Heart right ventricle (tissue), 16 donors: Measurements from ENCODE around the gene CLPTM1L. TPM values are rescaled to one million over a fixed set of nuclear protein-coding genes. Genes with fewer than 3 reads are reported as not detected.

ENCODE experiments used
- ATAC-seq, 8 donors: fragments of 200-7000 bp; cut with Tn5 transposase; one replicate each; pipeline ENCODE4 v1.9.1; 2020; ENCODE audit warnings: mild to moderate bottlenecking in 8 of 8, moderate library complexity in 8 of 8, moderate number of reproducible peaks in 1 of 8
- DNase-seq, 2 donors: peaks; one replicate each; pipeline ENCODE4 v3.0.0-alpha.2; 2020
- H3K27ac ChIP-seq, 10 donors: fragments of 200-600 bp; sonication (generic) in 2 of 10; one replicate each; pipeline versions ENCODE4 v1.5.0 to v1.8.0; 2020 to 2022; ENCODE audit warnings: mild to moderate bottlenecking in 3 of 10
- H3K27me3 ChIP-seq, 7 donors: fragments of 200-600 bp; one replicate each; pipeline ENCODE4 v1.8.0; 2021 to 2022; ENCODE audit warnings: mild to moderate bottlenecking in 2 of 7
- H3K36me3 ChIP-seq, 9 donors: fragments of 200-600 bp; sonication (generic) in 1 of 9; one replicate each; pipeline versions ENCODE4 v1.5.0 to v1.8.0; 2020 to 2022; ENCODE audit warnings: mild to moderate bottlenecking in 2 of 9
- H3K4me1 ChIP-seq, 9 donors: fragments of 200-600 bp; sonication (generic) in 1 of 9; one replicate each; pipeline versions ENCODE4 v1.5.0 to v1.8.0; 2020 to 2022; ENCODE audit warnings: mild to moderate bottlenecking in 4 of 9
- H3K4me3 ChIP-seq, 10 donors: fragments of 200-600 bp; sonication (generic) in 2 of 10; one replicate each; pipeline versions ENCODE4 v1.5.0 to v1.8.0; 2020 to 2022; ENCODE audit warnings: mild to moderate bottlenecking in 7 of 10, moderate library complexity in 2 of 10
- H3K9me3 ChIP-seq, 11 donors: fragments of 200-600 bp in 10 of 11; sonication (generic) in 2 of 11; one replicate each; pipeline versions ENCODE4 v1.5.0 to v1.8.0; 2013 to 2022; ENCODE audit warnings: mild to moderate bottlenecking in 2 of 11, control low read depth in 1 of 11, moderate library complexity in 1 of 11
- CTCF ChIP-seq, 9 donors: fragments of 200-600 bp; sonication (generic) in 2 of 9; IDR thresholded peaks; one replicate each; pipeline versions ENCODE4 v1.5.0 to v1.8.0; 2021 to 2022; ENCODE audit warnings: antibody characterized with exemption in 9 of 9, mild to moderate bottlenecking in 5 of 9, moderate library complexity in 1 of 9
- WGBS, 2 donors: extraction: QIAGEN DNeasy Blood & Tissue Kit; methylation state at CpG; one replicate each; pipeline ENCODE4 v1.1.7; 2013; ENCODE audit warnings: inconsistent platforms in 1 of 2; 5-methylcytosine and 5-hydroxymethylcytosine counted together
- intact Hi-C, 10 donors: fragments of 100-400 bp; cut with DNase I; formaldehyde crosslinking; loops; one replicate each; pipeline versions ENCODE4 v1.11.1 to v1.14.2; 2022
- polyA plus RNA-seq, 2 donors: library from polyadenylated mRNA; stranded (reverse); fragments of 200-250 nt; gene quantifications; one replicate each; pipeline ENCODE4 v1.2.3, GENCODE V29; 2013
- total RNA-seq, 10 donors: library from RNA; stranded (reverse); fragmentation: NEBNext Ultra II Directional in 3 of 10; extraction: Animal tissue kit (Norgen Biotek cat#: 25700) in 3 of 10; gene quantifications; one replicate each; pipeline versions ENCODE4 v1.2.1 to v1.2.4, GENCODE V29; 2021 to 2023
- donor health status: Arrhythmogenic right ventricular cardiomyopathy.
- donor health status: ischemic (EF 13 %, LVEDD 7.1; RV severe dilation, severe dysfunction).
- donor health status: healthy with polysubstance abuse.
- donor health status: DM: no; HTN: yes; CAD: no.
- donor health status: DM: no; HTN: no; CAD: no.
- donor health status: ischemic (EF 25% LVEDD 6.9; RV normal size, moderate dysfunction).
- donor health status: ischemic (EF 25% LVEDD 5.7; RV mildly dilated, moderate dysfunction).
- donor health status: healthy.
- donor health status: DM: yes; HTN: yes; CAD: no.
- donor health status: Ischemic cardiomyopathy.
- donor health status: ischemic (EF 35%, LVEDD 5.7; RV mildly dilated, moderate dysfunction).
- donor health status: nonischemic (EF 11% LVEDD 7.7; RV severe dilation, severe dysfunction).
- donor health status: DM: yes; HTN: yes; CAD: no.
- donor health status: PGD.
- donor health status: ischemic (EF 29% LVEDD 5.4; RV normal size, mild dysfunction).
- donor health status: nonischemic (EF 23%, LVEDD 6.1; RV moderate dilation, normal function).

CLPTM1L gene
- total and polyA plus RNA-seq, 12 donors = 21.5 to 78.0 (median 32.5) TPM

GRCh38 chr5:1359031-1359645 lies 14.2 kb upstream of the CLPTM1L start:
- Histone ChIP-seq H3K27me3 (peaks cover 0 to 77% (median 60%) of the 10 kb centered on the region in 7 donors), H3K9me3 (no peaks in the 10 kb centered on the region), H3K36me3 (no peaks in the 10 kb centered on the region), H3K27ac (no peak overlapping the region), H3K4me1 (no peaks in the 10 kb centered on the region), H3K4me3 (no peak overlapping the region)
- intact Hi-C loops = no loop called here
- ATAC-seq (peak in 1 of 8 donors; percentile 38), DNase-seq (no peak)
- 67 to 71% methylated on average over 31 of the region's 31 CpGs for WGBS, 2 donors
- TF ChIP-seq CTCF (IDR thresholded peaks at IDR 0.05) = no peak

- peaks cover 0 to 75% (median 57%) of the 10 kb centered on the region in 7 donors for H3K27me3 ChIP-seq
- no peaks in the 10 kb centered on the region for H3K36me3 ChIP-seq
- intact Hi-C loops = no loop called here
- DNase-seq (no peak), ATAC-seq (peak in 2 of 8 donors; percentile 10 to 33)
- no peak overlapping the region for H3K4me3 ChIP-seq
- no peaks in the 10 kb centered on the region for H3K9me3 ChIP-seq
- no peak overlapping the region for H3K27ac ChIP-seq
- no peak for TF ChIP-seq CTCF (IDR thresholded peaks at IDR 0.05)
- no peaks in the 10 kb centered on the region for H3K4me1 ChIP-seq
- 73 to 83% methylated on average over 10 of the region's 10 CpGs for WGBS, 2 donors
These were observed 13.8 kb upstream of the CLPTM1L start for GRCh38 chr5:1358726-1359025.

- Histone ChIP-seq H3K9me3 (no peaks in the 10 kb centered on the region), H3K4me3 (no peak overlapping the region), H3K27me3 (peaks cover 0 to 72% (median 57%) of the 10 kb centered on the region in 7 donors), H3K4me1 (no peaks in the 10 kb centered on the region), H3K27ac (no peak overlapping the region), H3K36me3 (no peaks in the 10 kb centered on the region)
- DNase-seq (no peak), ATAC-seq (peak in 1 of 8 donors; percentile 43)
- intact Hi-C loops = no loop called here
- WGBS, 2 donors = 87 to 88% methylated on average over 25 of the region's 25 CpGs
- no peak for TF ChIP-seq CTCF (IDR thresholded peaks at IDR 0.05)
These were observed 13.2 kb upstream of the CLPTM1L start for GRCh38 chr5:1357946-1358725.

- no peak overlapping the region for H3K27ac ChIP-seq
- 69% methylated on average over 28 of the region's 28 CpGs for WGBS, 2 donors
- ATAC-seq (no peak), DNase-seq (no peak)
- no peak overlapping the region for H3K4me3 ChIP-seq
- no peaks in the 10 kb centered on the region for H3K9me3 ChIP-seq
- H3K4me1 ChIP-seq = no peaks in the 10 kb centered on the region
- intact Hi-C loops = no loop called here
- H3K36me3 ChIP-seq = no peaks in the 10 kb centered on the region
- peaks cover 0 to 62% (median 52%) of the 10 kb centered on the region in 7 donors for H3K27me3 ChIP-seq
- TF ChIP-seq CTCF (IDR thresholded peaks at IDR 0.05) = no peak
These were observed 12.2 kb upstream of the CLPTM1L start for GRCh38 chr5:1356873-1357787.
